IMR-90 (cell line): Measurements from ENCODE around the gene POLR1D.

Experiments used
- MAZ ChIP-seq: IDR thresholded peaks from 2 replicates; pipeline ENCODE4 v1.6.1; 2012; ENCODE audit warnings: low read depth, mild to moderate bottlenecking, low read length, improper control_type of control experiment, moderate library complexity, borderline replicate concordance
- POLR2A ChIP-seq: IDR thresholded peaks from 2 replicates; pipeline ENCODE4 v1.6.1; 2012; ENCODE audit warnings: mild to moderate bottlenecking, low read depth, low read length
- TF ChIP-seq, protein P1 (sequence below): conservative IDR thresholded peaks from 2 replicates; pipeline ENCODE4 v1.5.1; 2012; ENCODE audit warnings: mild to moderate bottlenecking, low read depth, low read length, improper control_type of control experiment

DNA sequence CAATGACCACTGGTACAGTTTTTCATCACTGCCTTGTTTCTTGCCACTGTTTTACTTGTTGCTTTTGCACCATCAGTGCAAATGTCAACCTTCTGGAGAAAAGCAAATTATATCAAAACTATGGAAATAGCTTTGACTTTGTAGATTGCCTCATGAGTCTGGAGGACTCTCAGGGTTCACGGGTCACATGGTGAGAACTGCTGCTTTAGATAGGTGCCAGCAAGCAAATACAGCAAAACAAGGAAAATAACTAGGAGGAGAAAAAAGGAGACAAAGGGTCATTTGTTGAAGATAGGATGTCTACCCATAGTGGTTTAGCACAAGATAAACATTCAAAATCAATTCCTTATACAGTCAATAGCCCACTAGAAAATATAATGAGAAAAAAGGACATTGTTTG, 33.1 kb downstream of the POLR1D start:
- TF ChIP-seq, protein P1, sequence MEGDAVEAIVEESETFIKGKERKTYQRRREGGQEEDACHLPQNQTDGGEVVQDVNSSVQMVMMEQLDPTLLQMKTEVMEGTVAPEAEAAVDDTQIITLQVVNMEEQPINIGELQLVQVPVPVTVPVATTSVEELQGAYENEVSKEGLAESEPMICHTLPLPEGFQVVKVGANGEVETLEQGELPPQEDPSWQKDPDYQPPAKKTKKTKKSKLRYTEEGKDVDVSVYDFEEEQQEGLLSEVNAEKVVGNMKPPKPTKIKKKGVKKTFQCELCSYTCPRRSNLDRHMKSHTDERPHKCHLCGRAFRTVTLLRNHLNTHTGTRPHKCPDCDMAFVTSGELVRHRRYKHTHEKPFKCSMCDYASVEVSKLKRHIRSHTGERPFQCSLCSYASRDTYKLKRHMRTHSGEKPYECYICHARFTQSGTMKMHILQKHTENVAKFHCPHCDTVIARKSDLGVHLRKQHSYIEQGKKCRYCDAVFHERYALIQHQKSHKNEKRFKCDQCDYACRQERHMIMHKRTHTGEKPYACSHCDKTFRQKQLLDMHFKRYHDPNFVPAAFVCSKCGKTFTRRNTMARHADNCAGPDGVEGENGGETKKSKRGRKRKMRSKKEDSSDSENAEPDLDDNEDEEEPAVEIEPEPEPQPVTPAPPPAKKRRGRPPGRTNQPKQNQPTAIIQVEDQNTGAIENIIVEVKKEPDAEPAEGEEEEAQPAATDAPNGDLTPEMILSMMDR, result no peak
- TF ChIP-seq POLR2A (no peak), MAZ (no peak)
